HCT116 (cell line): Measurements from ENCODE around the gene LIM2. TPM values are rescaled to one million over a fixed set of nuclear protein-coding genes. Genes with fewer than 3 reads are reported as not detected.

ENCODE experiments used
- ATAC-seq: fragments of 200-7000 bp; cut with Tn5 transposase; 2 replicates; pipeline ENCODE4 v1.9.1; 2020; ENCODE audit warnings: mild to moderate bottlenecking, moderate library complexity
- BruUV-seq: library from RNA; stranded (reverse); fragments of 400-500 nt; replicated peaks from 2 replicates; lab custom pipeline; 2021; lab: Mats Ljungman, UMichigan
- CTCF ChIA-PET: fragments of 300-600 bp; sonication (Branson Sonifier 250); formaldehyde crosslinking; loops from one replicate; lab custom pipeline; 2021; ENCODE audit warnings: antibody characterized with exemption; lab: Charles Lee
- POLR2A ChIA-PET: fragments of 300-600, 350-600 bp; sonication (Branson Sonifier 250); formaldehyde crosslinking; loops from one replicate; lab custom pipeline; 2021; ENCODE audit warnings: antibody characterized with exemption; lab: Charles Lee
- RAD21 ChIA-PET, 2 experiments: fragments of 300-600 bp; sonication (Branson Sonifier 250); formaldehyde crosslinking; loops; one replicate each; lab custom pipeline; 2023; ENCODE audit warnings: low total read pairs in 2 of 2; ENCODE audit not compliant: uncharacterized antibody in 2 of 2, unreplicated experiment in 2 of 2, low non-redundant PET in 1 of 2; lab: Charles Lee
- DNase-seq: peaks from one replicate; pipeline ENCODE4 v3.0.0-alpha.2; 2010; ENCODE audit warnings: low read depth, low spot score
- H2AFZ ChIP-seq: fragments of 200-600 bp; shearing (Covaris generic), sonication (generic); 2 replicates; pipeline ENCODE4 v1.6.1; 2017; ENCODE audit warnings: low read depth, mixed run types, mixed read lengths, antibody characterized with exemption, low read length; ENCODE audit not compliant: poor library complexity, severe bottlenecking
- H3K27ac ChIP-seq: 2 replicates; pipeline ENCODE4 v1.5.1; 2012; ENCODE audit warnings: low read depth, low read length
- H3K27me3 ChIP-seq: fragments of 200-600 bp; sonication (generic); 2 replicates; pipeline ENCODE4 v1.6.1; 2016; ENCODE audit warnings: mixed run types, low read length, mixed read lengths; ENCODE audit not compliant: insufficient read depth
- H3K36me3 ChIP-seq, 2 experiments: fragments of 200-500 bp in 1 of 2; fragments of 200-600 bp in 1 of 2; sonication (Bioruptor generic) in 1 of 2; sonication (generic) in 1 of 2; 2 replicates each; pipeline versions ENCODE4 v1.5.1 to v1.6.1; 2014 to 2016; ENCODE audit warnings: low read length in 2 of 2, inconsistent platforms in 1 of 2, mixed read lengths in 1 of 2, mixed run types in 1 of 2; ENCODE audit not compliant: insufficient read depth in 2 of 2, control insufficient read depth in 1 of 2
- H3K4me1 ChIP-seq, 2 experiments: fragments of 200-600 bp in 1 of 2; sonication (generic) in 1 of 2; 2 replicates each; pipeline versions ENCODE4 v1.5.1 to v1.6.1; 2012 to 2017; ENCODE audit warnings: low read length in 2 of 2, inconsistent platforms in 1 of 2, mild to moderate bottlenecking in 1 of 2, mixed read lengths in 1 of 2, mixed run types in 1 of 2, moderate library complexity in 1 of 2; ENCODE audit not compliant: insufficient read depth in 2 of 2, control insufficient read depth in 1 of 2
- H3K4me2 ChIP-seq: fragments of 200-600 bp; sonication (generic); 2 replicates; pipeline ENCODE4 v1.6.1; 2017; ENCODE audit warnings: mixed run types, low read length, mixed read lengths
- H3K4me3 ChIP-seq, 2 experiments: fragments of 200-600 bp in 1 of 2; sonication (generic) in 1 of 2; replicated peaks in 1 of 2; 2 replicates each; pipeline ENCODE4 v1.5.1; 2011 to 2016; ENCODE audit warnings: low read length in 2 of 2, control low read depth in 1 of 2, low read depth in 1 of 2, mild to moderate bottlenecking in 1 of 2, mixed read lengths in 1 of 2, mixed run types in 1 of 2
- H3K79me2 ChIP-seq: fragments of 200-600 bp; sonication (generic); 2 replicates; pipeline ENCODE4 v1.6.1; 2017; ENCODE audit warnings: mild to moderate bottlenecking, mixed run types, low read length, moderate library complexity, mixed read lengths; ENCODE audit not compliant: insufficient read depth
- H3K9ac ChIP-seq: fragments of 200-600 bp; sonication (generic); 2 replicates; pipeline ENCODE4 v1.6.1; 2016; ENCODE audit warnings: low read length, mixed read lengths
- H3K9me2 ChIP-seq: fragments of 200-600 bp; sonication (generic), shearing (Covaris generic); 2 replicates; pipeline ENCODE4 v1.6.1; 2017; ENCODE audit warnings: mixed run types, mild to moderate bottlenecking, moderate library complexity; ENCODE audit not compliant: insufficient read depth
- H3K9me3 ChIP-seq, 2 experiments: fragments of 200-500 bp in 1 of 2; fragments of 200-600 bp in 1 of 2; sonication (Bioruptor generic) in 1 of 2; sonication (generic) in 1 of 2; 2 replicates each; pipeline ENCODE4 v1.6.1; 2014 to 2017; ENCODE audit warnings: low read length in 2 of 2, mixed read lengths in 2 of 2, inconsistent platforms in 1 of 2, low read depth in 1 of 2, mild to moderate bottlenecking in 1 of 2, mixed run types in 1 of 2, moderate library complexity in 1 of 2; ENCODE audit not compliant: control insufficient read depth in 1 of 2, insufficient read depth in 1 of 2
- H4K20me1 ChIP-seq: fragments of 200-600 bp; sonication (generic), shearing (Covaris generic); 2 replicates; pipeline ENCODE4 v1.6.1; 2017; ENCODE audit warnings: mixed run types, mild to moderate bottlenecking, moderate library complexity; ENCODE audit not compliant: insufficient read depth
- EGR1 ChIP-seq: IDR thresholded peaks from 2 replicates; pipeline ENCODE4 v1.6.1; 2012; ENCODE audit warnings: low read depth
- EZH2 ChIP-seq: fragments of 200-600 bp; sonication (generic); IDR thresholded peaks from 2 replicates; pipeline ENCODE4 v1.6.1; 2017; ENCODE audit warnings: antibody characterized with exemption, mixed run types
- POLR2A ChIP-seq: IDR thresholded peaks from 2 replicates; pipeline ENCODE4 v1.7.0; 2011; ENCODE audit warnings: borderline replicate concordance; ENCODE audit not compliant: insufficient read depth, insufficient read length; ENCODE audit errors: extremely low read depth
- POLR2AphosphoS5 ChIP-seq: IDR thresholded peaks from 2 replicates; pipeline ENCODE4 v1.6.1; 2011; ENCODE audit warnings: mild to moderate bottlenecking, low read depth, low read length, moderate library complexity
- SP1 ChIP-seq: IDR thresholded peaks from 2 replicates; pipeline ENCODE4 v1.6.1; 2012; ENCODE audit warnings: low read depth
- SRF ChIP-seq: IDR thresholded peaks from 2 replicates; pipeline ENCODE4 v1.6.1; 2012; ENCODE audit warnings: low read depth
- TCF7L2 ChIP-seq: IDR thresholded peaks from 2 replicates; pipeline ENCODE4 v1.7.0; 2011; ENCODE audit warnings: borderline replicate concordance, inconsistent platforms; ENCODE audit not compliant: insufficient read depth, insufficient read length; ENCODE audit errors: extremely low read depth
- YY1 ChIP-seq: IDR thresholded peaks from 2 replicates; pipeline ENCODE4 v1.6.1; 2011; ENCODE audit warnings: low read length, low read depth, moderate library complexity, mild to moderate bottlenecking; ENCODE audit not compliant: insufficient replicate concordance; ENCODE audit errors: extremely low read depth
- ZNF274 ChIP-seq: fragments of 200-500 bp; sonication (Bioruptor generic); IDR thresholded peaks from 2 replicates; pipeline ENCODE4 v1.6.1; 2014; ENCODE audit warnings: mild to moderate bottlenecking, low read depth, low read length, inconsistent platforms
- intact Hi-C: fragments of 100-400 bp; cut with micrococcal nuclease; formaldehyde crosslinking; loops from 2 replicates; pipeline ENCODE4 v1.10.0; 2022
- total RNA-seq: library from RNA; stranded (reverse); gene quantifications from one replicate; pipeline ENCODE4 v1.2.1, GENCODE V29; 2021; ENCODE audit not compliant: unreplicated experiment
- TF ChIP-seq, protein P1 (sequence below), 3 experiments: fragments of 200-600 bp in 1 of 3; sonication (generic) in 1 of 3; IDR thresholded peaks in 2 of 3; conservative IDR thresholded peaks in 1 of 3; 2 replicates each; pipeline ENCODE4 v1.5.1; 2012 to 2017; ENCODE audit warnings: low read depth in 2 of 3, low read length in 2 of 3, antibody characterized with exemption in 1 of 3, borderline replicate concordance in 1 of 3, control low read depth in 1 of 3, mild to moderate bottlenecking in 1 of 3, mixed read lengths in 1 of 3, mixed run types in 1 of 3, moderate library complexity in 1 of 3; ENCODE audit not compliant: insufficient read depth in 1 of 3
- TF ChIP-seq, protein P2 (sequence below): IDR thresholded peaks from 2 replicates; pipeline ENCODE4 v1.6.1; 2012

The LIM2 gene
- total RNA-seq, 1 experiment from 2014 or later = not detected

DNA sequence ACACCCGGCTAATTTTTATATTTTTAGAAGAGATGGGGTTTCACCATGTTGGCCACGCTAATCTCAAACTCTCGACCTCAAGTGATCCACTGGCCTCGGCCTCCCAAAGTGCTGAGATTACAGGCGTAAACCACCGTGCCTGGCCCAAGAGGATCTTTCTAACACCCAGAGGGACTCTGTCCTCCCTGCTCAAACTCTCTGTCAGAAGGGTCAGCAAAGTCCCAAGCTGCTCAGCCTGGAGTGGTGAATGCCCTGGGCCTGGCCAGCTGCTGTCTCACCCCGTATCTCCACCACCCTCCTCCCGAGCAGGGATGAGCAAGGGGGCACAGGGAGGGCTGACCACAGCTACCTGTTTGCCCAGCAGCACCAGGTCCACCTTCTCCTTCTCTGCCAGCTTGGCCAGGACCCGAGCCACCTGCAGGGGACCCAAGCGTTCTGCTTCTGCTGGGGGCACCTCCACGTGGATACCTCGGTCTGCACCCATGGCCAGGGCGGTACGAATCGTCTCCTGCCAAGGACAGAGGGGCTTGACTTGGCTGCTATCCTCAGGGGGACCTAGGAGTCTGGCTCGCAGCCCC, 34.9 kb downstream of the LIM2 start:
- Histone ChIP-seq H3K27ac (no peak overlapping the region), H3K36me3 (peaks cover 3 to 14% of the 10 kb centered on the region in 2 experiments; a peak in 1 of 4 replicates), H4K20me1 (no peaks in the 10 kb centered on the region), H3K79me2 (peaks cover 13% of the 10 kb centered on the region; the same call in 1 of the 2 replicates), H3K9me2 (no peaks in the 10 kb centered on the region), H2AFZ (no peak overlapping the region), H3K9ac (no peak overlapping the region), H3K27me3 (no peaks in the 10 kb centered on the region), H3K4me3 (no peak overlapping the region), H3K9me3 (no peaks in the 10 kb centered on the region), H3K4me2 (no peak overlapping the region), H3K4me1 (peaks cover 0 to 22% of the 10 kb centered on the region in 2 experiments; a peak in 3 of 4 replicates)
- no TSS peak for BruUV-seq
- CTCF ChIA-PET = no interaction called here
- TF ChIP-seq ZNF274 = no peak
- no peak for TF ChIP-seq EZH2
- TF ChIP-seq SP1 = no peak
- no peak for TF ChIP-seq POLR2AphosphoS5
- TF ChIP-seq, protein P1, sequence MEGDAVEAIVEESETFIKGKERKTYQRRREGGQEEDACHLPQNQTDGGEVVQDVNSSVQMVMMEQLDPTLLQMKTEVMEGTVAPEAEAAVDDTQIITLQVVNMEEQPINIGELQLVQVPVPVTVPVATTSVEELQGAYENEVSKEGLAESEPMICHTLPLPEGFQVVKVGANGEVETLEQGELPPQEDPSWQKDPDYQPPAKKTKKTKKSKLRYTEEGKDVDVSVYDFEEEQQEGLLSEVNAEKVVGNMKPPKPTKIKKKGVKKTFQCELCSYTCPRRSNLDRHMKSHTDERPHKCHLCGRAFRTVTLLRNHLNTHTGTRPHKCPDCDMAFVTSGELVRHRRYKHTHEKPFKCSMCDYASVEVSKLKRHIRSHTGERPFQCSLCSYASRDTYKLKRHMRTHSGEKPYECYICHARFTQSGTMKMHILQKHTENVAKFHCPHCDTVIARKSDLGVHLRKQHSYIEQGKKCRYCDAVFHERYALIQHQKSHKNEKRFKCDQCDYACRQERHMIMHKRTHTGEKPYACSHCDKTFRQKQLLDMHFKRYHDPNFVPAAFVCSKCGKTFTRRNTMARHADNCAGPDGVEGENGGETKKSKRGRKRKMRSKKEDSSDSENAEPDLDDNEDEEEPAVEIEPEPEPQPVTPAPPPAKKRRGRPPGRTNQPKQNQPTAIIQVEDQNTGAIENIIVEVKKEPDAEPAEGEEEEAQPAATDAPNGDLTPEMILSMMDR (IDR thresholded peaks at IDR 0.05 in 2 of 3, conservative IDR thresholded peaks at IDR 0.05 in 1 of 3; ENCODE audit: borderline replicate concordance in 1 of 3, insufficient read depth in 1 of 3, low read depth in 2 of 3, low read length in 2 of 3) = no peak
- no peak for TF ChIP-seq EGR1
- TF ChIP-seq TCF7L2 = no peak
- TF ChIP-seq, protein P2, sequence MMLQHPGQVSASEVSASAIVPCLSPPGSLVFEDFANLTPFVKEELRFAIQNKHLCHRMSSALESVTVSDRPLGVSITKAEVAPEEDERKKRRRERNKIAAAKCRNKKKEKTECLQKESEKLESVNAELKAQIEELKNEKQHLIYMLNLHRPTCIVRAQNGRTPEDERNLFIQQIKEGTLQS = no peak
- TF ChIP-seq YY1 = no peak
- TF ChIP-seq POLR2A = no peak
- TF ChIP-seq SRF = no peak
- no peak for ATAC-seq
- RAD21 ChIA-PET = no interaction called here
- intact Hi-C loops = no loop called here
- POLR2A ChIA-PET = no interaction called here
- no peak for DNase-seq
